Measurements from ENCODE around the gene RAB36.

DNA sequence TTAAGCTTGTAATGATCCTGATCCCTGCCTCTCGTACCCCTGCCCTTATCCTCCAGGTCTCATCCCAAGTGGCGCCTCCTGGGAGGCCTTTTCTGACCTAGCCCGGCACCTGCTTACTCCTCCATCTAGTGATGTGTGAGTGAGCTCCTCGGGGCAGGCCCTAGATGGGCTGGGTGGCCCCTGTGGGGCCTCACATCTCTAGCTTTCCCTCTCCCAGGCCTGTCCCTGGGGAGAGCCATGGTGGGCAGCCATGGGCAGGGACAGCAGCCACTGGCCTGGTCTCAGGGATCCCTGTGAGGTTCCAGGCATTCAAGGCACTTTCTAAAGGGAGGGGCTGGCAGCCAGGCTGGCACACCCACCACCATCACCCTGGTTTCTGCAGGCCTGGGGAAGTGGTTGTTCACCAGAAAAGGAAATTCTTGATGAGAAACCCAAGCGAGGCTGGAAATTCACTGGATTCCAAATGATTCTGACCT lies 47.0 kb upstream of the RAB36 start:
- no peak for TF ChIP-seq SP1 (CRISPR knock-in tag; conservative IDR thresholded peaks at IDR 0.05)
- no peak for TF ChIP-seq NR2C2 (CRISPR knock-in tag; IDR thresholded peaks at IDR 0.05)
